Retinal pigment epithelial cell (primary cell): Measurements from ENCODE around the gene TKTL1.

Source experiments
- DNase-seq: peaks from one replicate; pipeline ENCODE4 v3.0.0-alpha.2; 2010; ENCODE audit warnings: low read depth
- H3K4me3 ChIP-seq: 2 replicates; pipeline ENCODE4 v1.5.1; 2011; ENCODE audit warnings: mild to moderate bottlenecking, low read length, control low read depth, moderate library complexity
- CTCF ChIP-seq: conservative IDR thresholded peaks from 2 replicates; pipeline ENCODE4 v1.5.1; 2011; ENCODE audit warnings: low read depth, low read length, control low read depth, inconsistent platforms

The TKTL1 gene

GRCh38 chrX:154356596-154356995 lies 61.0 kb downstream of the TKTL1 start:
- no peak overlapping the region for H3K4me3 ChIP-seq
- DNase-seq, result no peak
- no peak for TF ChIP-seq CTCF

DNA sequence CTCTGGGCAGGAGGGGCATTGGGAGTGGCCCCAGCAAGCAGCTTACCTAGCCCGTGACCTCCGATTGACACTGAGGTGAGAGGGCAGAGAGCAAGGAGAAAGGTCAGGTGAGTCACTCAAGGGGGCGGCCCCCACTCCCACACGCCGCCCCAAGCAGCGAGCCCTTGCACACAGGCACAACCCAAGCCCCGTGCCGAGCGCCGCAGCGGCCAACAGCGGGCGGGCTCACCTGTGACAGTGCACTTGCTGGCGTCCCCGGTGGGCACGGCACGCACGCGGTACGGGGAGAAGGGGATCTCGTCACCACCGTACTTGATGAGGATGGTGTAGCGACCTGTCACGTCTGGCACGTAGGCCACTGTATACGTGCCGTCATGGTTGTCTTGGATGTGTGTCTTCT lies 61.6 kb downstream of the TKTL1 start:
- TF ChIP-seq CTCF, result no peak

DNA sequence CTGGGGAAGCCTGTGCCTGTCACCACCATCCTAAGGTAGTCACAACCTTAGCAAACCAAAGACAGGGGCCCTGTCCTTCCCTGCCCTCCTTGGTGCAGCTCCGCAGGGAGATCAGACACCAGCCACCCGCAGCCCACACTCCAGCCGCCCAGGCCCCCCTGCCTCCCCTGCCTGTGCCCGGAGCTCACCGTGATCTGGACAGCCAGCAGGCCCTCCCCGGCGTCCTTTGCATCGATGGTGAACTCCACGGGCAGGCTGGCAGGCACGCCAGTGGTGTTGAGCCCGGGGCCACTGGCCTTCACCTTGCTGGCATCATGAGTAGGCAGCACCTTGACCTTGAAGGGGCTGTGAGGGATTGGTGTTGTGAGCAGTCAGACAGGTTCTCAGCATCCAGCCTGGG lies 62.4 kb downstream of the TKTL1 start:
- DNase-seq, result no peak
- H3K4me3 ChIP-seq, result no peak overlapping the region
- no peak for TF ChIP-seq CTCF

More for the DNA sequence above, 61.6 kb downstream of the TKTL1 start:
- DNase-seq, result no peak
- H3K4me3 ChIP-seq, result no peak overlapping the region

- DNase-seq, result no peak
- no peak overlapping the region for H3K4me3 ChIP-seq
- TF ChIP-seq CTCF, result no peak
Measured at GRCh38 chrX:154358829-154359228, 63.2 kb downstream of the TKTL1 start.

DNA sequence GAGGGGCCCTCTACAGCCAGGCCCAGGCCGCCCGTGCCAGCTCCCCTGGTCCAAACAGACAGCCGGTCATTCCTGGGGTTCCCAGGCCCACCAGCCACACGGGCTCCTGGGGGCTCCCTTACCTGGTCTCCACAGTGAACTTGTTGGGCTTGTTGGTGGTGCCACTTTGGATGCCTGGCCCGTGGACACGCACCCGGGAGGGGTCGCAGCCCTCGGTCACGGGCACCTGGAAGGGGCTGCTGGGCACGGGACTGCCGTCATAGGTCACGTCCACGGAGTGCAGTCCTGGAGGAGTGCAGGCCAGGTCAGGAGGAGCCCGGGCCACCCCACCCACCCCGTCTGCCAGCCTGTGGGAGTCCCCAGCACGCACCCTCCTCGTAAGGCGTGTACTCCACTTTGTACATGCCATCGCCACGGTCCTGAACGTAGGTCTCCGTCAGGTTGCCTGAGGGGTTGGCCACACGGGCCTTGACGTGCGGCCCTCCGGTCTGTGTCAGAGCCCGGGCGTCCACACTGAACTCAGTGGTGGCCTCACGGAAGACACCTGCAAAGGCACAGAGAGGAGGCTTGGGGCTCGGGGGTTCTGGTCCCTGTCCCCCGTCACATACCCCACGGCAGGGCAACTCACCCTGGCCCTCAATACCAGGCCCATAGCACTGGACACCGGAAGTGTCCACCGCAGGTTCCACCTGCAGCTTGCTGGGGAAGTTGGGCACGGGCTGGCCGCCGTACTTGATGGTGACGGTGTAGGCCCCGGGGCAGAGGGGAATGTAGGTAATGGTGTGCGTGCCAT lies 64.0 kb downstream of the TKTL1 start:
- no peak for DNase-seq
- TF ChIP-seq CTCF, result no peak
- H3K4me3 ChIP-seq, result no peak overlapping the region

DNA sequence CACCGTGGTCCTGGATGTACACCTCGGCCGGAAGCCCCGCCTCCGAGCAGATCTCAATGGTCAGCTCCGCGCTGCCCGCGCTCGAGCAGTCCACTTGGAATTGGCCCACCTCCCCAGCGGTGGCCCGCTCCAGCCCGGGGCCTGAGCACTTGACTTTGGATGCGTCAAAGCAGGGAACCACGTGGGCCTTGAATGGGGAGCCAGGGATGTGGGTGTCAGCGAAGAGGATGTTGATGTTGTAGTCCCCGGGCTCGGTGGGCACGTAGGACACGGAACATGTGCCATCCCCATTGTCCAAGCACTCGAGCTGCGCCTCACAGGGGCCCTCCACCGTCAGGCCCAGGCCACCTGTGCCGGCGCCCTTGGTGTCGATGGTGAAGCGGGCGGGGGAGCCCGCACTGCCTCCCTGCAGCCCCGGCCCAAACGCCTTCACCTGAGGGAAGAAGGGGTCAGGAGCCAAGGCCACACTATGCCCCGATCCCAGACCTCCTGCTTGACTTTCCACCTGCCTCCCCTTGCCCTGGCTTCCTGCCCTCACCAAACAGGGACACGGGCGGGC lies 64.6 kb downstream of the TKTL1 start:
- no peak for DNase-seq
- H3K4me3 ChIP-seq, result no peak overlapping the region
- no peak for TF ChIP-seq CTCF
